H1 (cell line): ENCODE data around the gene COPS6. TPM values are rescaled to one million over a fixed set of nuclear protein-coding genes. Genes with fewer than 3 reads are reported as not detected.

Experiments
- CTCF ChIA-PET: fragments of 300-600 bp; sonication (Branson Sonifier 250); formaldehyde crosslinking; loops from one replicate; lab custom pipeline; 2021; ENCODE audit not compliant: partially characterized antibody; lab: Charles Lee
- POLR2A ChIA-PET: fragments of 300-600 bp; sonication (Branson Sonifier 250); formaldehyde crosslinking; loops from one replicate; lab custom pipeline; 2021; ENCODE audit warnings: inconsistent platforms; ENCODE audit not compliant: partially characterized antibody; lab: Charles Lee
- DNase-seq, 2 experiments: peaks; one replicate each; pipeline versions ENCODE4 v3.0.0 to v3.0.0-alpha.2; 2010 to 2022; ENCODE audit warnings: low spot score in 2 of 2, low read depth in 1 of 2, mixed read lengths in 1 of 2
- FAIRE-seq: peaks from 2 replicates; lab custom pipeline; 2011; peaks lifted over from hg19 to GRCh38; lab: Jason Lieb, UNC
- H2AFZ ChIP-seq: 2 replicates; pipeline ENCODE4 v1.8.1; 2012; ENCODE audit warnings: low read length, inconsistent platforms
- H2AK5ac ChIP-seq: 2 replicates; pipeline ENCODE4 v1.6.1; 2013; ENCODE audit warnings: low read depth, low read length
- H2BK120ac ChIP-seq: replicated peaks from 2 replicates; pipeline ENCODE3; 2013; ENCODE audit warnings: low read depth, low read length, inconsistent platforms
- H2BK12ac ChIP-seq: 2 replicates; pipeline ENCODE4 v1.6.1; 2013; ENCODE audit warnings: low read depth, low read length
- H2BK15ac ChIP-seq: 2 replicates; pipeline ENCODE4 v1.6.1; 2013; ENCODE audit warnings: low read length
- H2BK20ac ChIP-seq: 2 replicates; pipeline ENCODE4 v1.6.1; 2013; ENCODE audit warnings: low read length
- H2BK5ac ChIP-seq: 2 replicates; pipeline ENCODE4 v1.6.1; 2013; ENCODE audit warnings: low read depth, low read length
- H3K14ac ChIP-seq: 2 replicates; pipeline ENCODE4 v1.6.1; 2013; ENCODE audit warnings: inconsistent platforms; ENCODE audit not compliant: insufficient read length
- H3K18ac ChIP-seq: 2 replicates; pipeline ENCODE4 v1.6.1; 2013; ENCODE audit warnings: low read length; ENCODE audit errors: extremely low read depth
- H3K23ac ChIP-seq: 2 replicates; pipeline ENCODE4 v1.6.1; 2013; ENCODE audit warnings: inconsistent platforms; ENCODE audit not compliant: insufficient read length
- H3K23me2 ChIP-seq: 2 replicates; pipeline ENCODE4 v1.6.1; 2013; ENCODE audit warnings: low read depth, low read length
- H3K27ac ChIP-seq: 2 replicates; pipeline ENCODE4 v1.6.1; 2011; ENCODE audit warnings: low read depth, low read length, inconsistent platforms
- H3K27me3 ChIP-seq, 4 experiments: replicated peaks in 1 of 4; 1 replicate in 1 of 4; 2 replicates in 3 of 4; pipeline versions ENCODE4 v1.6.1 to v1.8.1; 2011 to 2013; ENCODE audit warnings: low read length in 3 of 4, mild to moderate bottlenecking in 3 of 4, inconsistent platforms in 2 of 4, mixed read lengths in 2 of 4, moderate library complexity in 1 of 4; ENCODE audit not compliant: control insufficient read depth in 3 of 4, insufficient read depth in 3 of 4; ENCODE audit errors: extremely low read depth in 1 of 4
- H3K36me3 ChIP-seq, 4 experiments: 2 replicates each; pipeline versions ENCODE4 v1.6.1 to v1.8.1; 2011 to 2013; ENCODE audit warnings: mild to moderate bottlenecking in 4 of 4, low read length in 3 of 4, moderate library complexity in 2 of 4, control low read depth in 1 of 4, inconsistent platforms in 1 of 4; ENCODE audit not compliant: insufficient read depth in 4 of 4, control insufficient read depth in 2 of 4
- H3K4ac ChIP-seq: replicated peaks from 2 replicates; pipeline ENCODE3; 2013; ENCODE audit warnings: low read length, low read depth, mixed read lengths, inconsistent platforms; ENCODE audit not compliant: insufficient read length
- H3K4me1 ChIP-seq, 4 experiments: replicated peaks in 1 of 4; 1 replicate in 1 of 4; 2 replicates in 3 of 4; pipeline versions ENCODE4 v1.6.1 to v1.8.1; 2011 to 2013; ENCODE audit warnings: low read length in 3 of 4, inconsistent platforms in 2 of 4, mixed read lengths in 1 of 4; ENCODE audit not compliant: insufficient read depth in 4 of 4, control insufficient read depth in 3 of 4
- H3K4me2 ChIP-seq, 2 experiments: 2 replicates each; pipeline versions ENCODE4 v1.6.1 to v1.8.1; 2011 to 2013; ENCODE audit warnings: low read depth in 2 of 2, low read length in 2 of 2, control low read depth in 1 of 2, inconsistent platforms in 1 of 2, mild to moderate bottlenecking in 1 of 2; ENCODE audit not compliant: insufficient read depth in 1 of 2
- H3K4me3 ChIP-seq, 4 experiments: fragments of 200-600, 300-600 bp in 1 of 4; sonication (generic), shearing (Covaris generic), sonication (Bioruptor Twin) in 1 of 4; 2 replicates each; pipeline versions ENCODE4 v1.5.1 to v1.8.1; 2011 to 2016; ENCODE audit warnings: low read length in 4 of 4, low read depth in 3 of 4, control low read depth in 2 of 4, inconsistent platforms in 2 of 4, mild to moderate bottlenecking in 2 of 4, mixed read lengths in 1 of 4, moderate library complexity in 1 of 4; ENCODE audit not compliant: insufficient read depth in 2 of 4; ENCODE audit errors: extremely low read depth in 1 of 4
- H3K56ac ChIP-seq: replicated peaks from 2 replicates; pipeline ENCODE3; 2013; ENCODE audit warnings: low read depth, mild to moderate bottlenecking, mixed read lengths, low read length, inconsistent platforms; ENCODE audit not compliant: insufficient read length
- H3K79me1 ChIP-seq: 2 replicates; pipeline ENCODE4 v1.6.1; 2013; ENCODE audit warnings: low read depth, low read length, control low read depth
- H3K79me2 ChIP-seq, 2 experiments: 2 replicates each; pipeline versions ENCODE4 v1.6.1 to v1.8.1; 2012 to 2013; ENCODE audit warnings: low read length in 2 of 2, mild to moderate bottlenecking in 2 of 2, inconsistent platforms in 1 of 2; ENCODE audit not compliant: insufficient read depth in 2 of 2, control insufficient read depth in 1 of 2
- H3K9ac ChIP-seq, 4 experiments: replicated peaks in 1 of 4; 1 replicate in 1 of 4; 2 replicates in 3 of 4; pipeline versions ENCODE4 v1.6.1 to v1.8.1; 2011 to 2013; ENCODE audit warnings: low read depth in 3 of 4, low read length in 3 of 4, control low read depth in 2 of 4, mild to moderate bottlenecking in 2 of 4, moderate library complexity in 2 of 4, inconsistent platforms in 1 of 4; ENCODE audit errors: extremely low read depth in 1 of 4
- H3K9me3 ChIP-seq, 2 experiments: 2 replicates each; pipeline versions ENCODE4 v1.6.1 to v1.8.1; 2012 to 2013; ENCODE audit warnings: mild to moderate bottlenecking in 2 of 2, moderate library complexity in 2 of 2, control low read depth in 1 of 2, inconsistent platforms in 1 of 2, low read depth in 1 of 2, low read length in 1 of 2, mixed read lengths in 1 of 2; ENCODE audit not compliant: insufficient read depth in 2 of 2
- H4K20me1 ChIP-seq, 2 experiments: replicated peaks in 1 of 2; 2 replicates each; pipeline versions ENCODE3 to v1.8.1; 2011 to 2013; ENCODE audit warnings: inconsistent platforms in 2 of 2, low read length in 2 of 2, mild to moderate bottlenecking in 1 of 2; ENCODE audit not compliant: insufficient read depth in 2 of 2, control insufficient read depth in 1 of 2
- H4K5ac ChIP-seq: 2 replicates; pipeline ENCODE4 v1.6.1; 2013; ENCODE audit warnings: low read length, low read depth, mixed read lengths, inconsistent platforms; ENCODE audit not compliant: insufficient read length
- H4K8ac ChIP-seq: 2 replicates; pipeline ENCODE4 v1.8.0; 2013; ENCODE audit warnings: mild to moderate bottlenecking, moderate library complexity, low read length, inconsistent platforms; ENCODE audit not compliant: insufficient read depth; ENCODE audit errors: extremely low read depth
- H4K91ac ChIP-seq: replicated peaks from 2 replicates; pipeline ENCODE3; 2013; ENCODE audit warnings: low read length, mixed read lengths, inconsistent platforms; ENCODE audit not compliant: insufficient read length
- CBX5 ChIP-seq: fragments of 300-800, 300-1000 bp; sonication (generic); IDR thresholded peaks from 2 replicates; pipeline ENCODE4 v1.7.1; 2016; ENCODE audit warnings: antibody characterized with exemption, low read length, low read depth
- CHD1 ChIP-seq: IDR thresholded peaks from 2 replicates; pipeline ENCODE4 v1.6.1; 2012; ENCODE audit warnings: low read depth, low read length, improper control_type of control experiment
- EZH2 ChIP-seq: fragments of 200-600 bp; sonication (generic); IDR thresholded peaks from 2 replicates; pipeline ENCODE4 v1.7.1; 2012; ENCODE audit warnings: low read depth, mild to moderate bottlenecking, moderate library complexity, low read length, inconsistent platforms; ENCODE audit not compliant: severe bottlenecking
- GTF2F1 ChIP-seq: IDR thresholded peaks from 2 replicates; pipeline ENCODE4 v1.6.1; 2012; ENCODE audit warnings: low read depth, low read length, improper control_type of control experiment, borderline replicate concordance
- HDAC6 ChIP-seq: IDR thresholded peaks from one replicate; pipeline ENCODE4 v1.7.1; 2012; ENCODE audit warnings: low read depth, mild to moderate bottlenecking, inconsistent platforms, low read length, moderate library complexity
- MAX ChIP-seq: IDR thresholded peaks from 2 replicates; pipeline ENCODE4 v1.6.1; 2012; ENCODE audit warnings: inconsistent platforms
- RBBP5 ChIP-seq: IDR thresholded peaks from 2 replicates; pipeline ENCODE4 v1.7.1; 2012; ENCODE audit warnings: low read depth, mild to moderate bottlenecking, inconsistent platforms, low read length, moderate library complexity, borderline replicate concordance
- RFX5 ChIP-seq: IDR thresholded peaks from 2 replicates; pipeline ENCODE4 v1.6.1; 2011; ENCODE audit warnings: low read depth, low read length, improper control_type of control experiment, borderline replicate concordance
- SUZ12 ChIP-seq: fragments of 200-600 bp; sonication (generic); IDR thresholded peaks from 2 replicates; pipeline ENCODE4 v1.6.1; 2012; ENCODE audit warnings: mild to moderate bottlenecking, inconsistent platforms, low read length, moderate library complexity, mixed read lengths
- WGBS, 2 experiments: shearing (Covaris generic) in 1 of 2; methylation state at CpG; one replicate each; pipeline versions ENCODE4 v1.1.6 to v1.1.7; 2013 to 2015; ENCODE audit warnings: low lambda C conversion rate in 2 of 2, mixed read lengths in 2 of 2, inconsistent platforms in 1 of 2, low coverage in 1 of 2, missing lambda C conversion rate in 1 of 2; ENCODE audit not compliant: insufficient replicate concordance in 2 of 2, insufficient coverage in 1 of 2, insufficient read length in 1 of 2; ENCODE audit errors: extremely low coverage in 1 of 2, missing lambda C conversion rate in 1 of 2; 5-methylcytosine and 5-hydroxymethylcytosine counted together
- polyA plus RNA-seq, 7 experiments: library from polyadenylated mRNA; depleted of rRNA in 3 of 7; stranded (reverse) in 5 of 7; unstranded in 2 of 7; fragments of >200 nt in 5 of 7; fragments of 200-250 nt in 2 of 7; gene quantifications; 1 replicate in 5 of 7; 2 replicates in 1 of 7; 4 replicates in 1 of 7; pipeline versions ENCODE4 v1.2.1 to v1.2.3, GENCODE V29; 2011 to 2013; ENCODE audit warnings: missing spikeins in 2 of 7, mixed read lengths in 2 of 7
- total RNA-seq: library from RNA; stranded (reverse); fragmentation: NEBNext Ultra II Directional; extraction: Animal tissue kit (Norgen Biotek cat#: 25700); gene quantifications from 2 replicates; pipeline ENCODE4 v1.2.1, GENCODE V29; 2021

The COPS6 gene
- total and polyA plus RNA-seq, 2 of the 8 experiments (the other 6 are each of a cell fraction or from before 2014, with no cell fraction given), result 127 to 225 TPM

- H2BK12ac ChIP-seq, result no peak overlapping the region
- no peak overlapping the region for H4K91ac ChIP-seq
- H3K9ac ChIP-seq, result no peak overlapping the region
- no peaks in the 10 kb centered on the region for H3K79me1 ChIP-seq
- no peak overlapping the region for H3K27ac ChIP-seq
- peaks cover 0 to 2% of the 10 kb centered on the region in 2 experiments for H4K20me1 ChIP-seq
- DNase-seq, result no peak
- no peak overlapping the region for H2BK15ac ChIP-seq
- H3K23ac ChIP-seq, result no peak overlapping the region
- H3K23me2 ChIP-seq, result no peaks in the 10 kb centered on the region
- H3K18ac ChIP-seq, result no peak overlapping the region
- H4K5ac ChIP-seq, result no peak overlapping the region
- no peaks in the 10 kb centered on the region; a peak in 1 of 4 replicates for H3K79me2 ChIP-seq
- H2BK120ac ChIP-seq, result no peak overlapping the region
- no peak overlapping the region for H3K14ac ChIP-seq
- H3K56ac ChIP-seq, result no peak overlapping the region
- no peak overlapping the region for H2AK5ac ChIP-seq
- no peak overlapping the region for H2BK20ac ChIP-seq
- ChIA-PET CTCF (interaction anchor here (0.7 to 1.9 kb wide), 5 partner anchors 10 to 149 kb away, joined by 3 to 7 read pairs (median 5); no protein-coding TSS in a partner anchor), POLR2A (interaction anchor here (1.0 to 19.6 kb wide), 15 partner anchors 7 to 224 kb away, joined by 3 to 294 read pairs (median 5); partner anchors contain the start of genes AP4M1, COPS6, MCM7 and ZKSCAN1)
- H3K36me3 ChIP-seq, result peaks cover 14 to 48% (median 34%) of the 10 kb centered on the region in 4 experiments
- H3K4ac ChIP-seq, result no peak overlapping the region
- no peak overlapping the region for H2BK5ac ChIP-seq
- no peak for TF ChIP-seq GTF2F1
- no peak for TF ChIP-seq RFX5
- TF ChIP-seq EZH2, result no peak
- no peak for TF ChIP-seq RBBP5
- TF ChIP-seq CHD1, result no peak
- TF ChIP-seq SUZ12, result no peak
- TF ChIP-seq MAX, result no peak
- TF ChIP-seq CBX5, result no peak
- TF ChIP-seq HDAC6, result no peak
- 92% methylated on average over 9 of the region's 9 CpGs; no CpG with 5 or more reads in 1 of the 2 experiments for WGBS, 2 experiments
- FAIRE-seq, result no peak
- no peaks in the 10 kb centered on the region for H3K27me3 ChIP-seq
- H3K4me2 ChIP-seq, result no peak overlapping the region
- no peak overlapping the region for H3K4me3 ChIP-seq
- no peak overlapping the region for H4K8ac ChIP-seq
- H3K9me3 ChIP-seq, result peaks cover 2 to 3% of the 10 kb centered on the region in 2 experiments; a peak in 2 of 4 replicates
- no peaks in the 10 kb centered on the region for H3K4me1 ChIP-seq
- H2AFZ ChIP-seq, result no peak overlapping the region
Observed at GRCh38 chr7:100064162-100064561, 24.6 kb upstream of the COPS6 start.
